ENCODE results near the gene NSRP1. TPM values are rescaled to one million over a fixed set of nuclear protein-coding genes. Genes with fewer than 3 reads are reported as not detected.

Gene NSRP1
- total and polyA plus RNA-seq, 2 of the 8 experiments (the other 6 are each of a cell fraction or from before 2014, with no cell fraction given), result 6.1 to 22.4 TPM

- H3K4me1 ChIP-seq (replicated peaks in 1 of 4; ENCODE audit: control insufficient read depth in 3 of 4, insufficient read depth in 4 of 4, low read length in 3 of 4), result no peaks in the 10 kb centered on the region
- no peak overlapping the region for H4K91ac ChIP-seq (replicated peaks; ENCODE audit: insufficient read length, low read length)
- CTCF ChIA-PET (ENCODE audit: partially characterized antibody), result interaction anchor here (0.7 to 2.0 kb wide), 2 partner anchors 39 to 660 kb away, joined by 3 to 8 read pairs; partner anchors contain the start of gene CRLF3
- H3K18ac ChIP-seq (ENCODE audit: extremely low read depth, low read length), result no peak overlapping the region
- POLR2A ChIA-PET (ENCODE audit: partially characterized antibody), result interaction anchor here (0.9 kb wide), 1 partner anchor 13 kb away, joined by 6 read pairs; no protein-coding TSS in a partner anchor
- H3K27me3 ChIP-seq (replicated peaks in 1 of 4; ENCODE audit: control insufficient read depth in 3 of 4, extremely low read depth in 1 of 4, insufficient read depth in 3 of 4, low read length in 3 of 4), result no peaks in the 10 kb centered on the region
- H4K5ac ChIP-seq (ENCODE audit: insufficient read length, low read depth, low read length), result no peak overlapping the region
- no peak overlapping the region for H3K4me3 ChIP-seq (ENCODE audit: extremely low read depth in 1 of 4, insufficient read depth in 2 of 4, low read depth in 3 of 4, low read length in 4 of 4)
- H3K9me3 ChIP-seq (ENCODE audit: insufficient read depth in 2 of 2, low read depth in 1 of 2, low read length in 1 of 2), result no peaks in the 10 kb centered on the region
- H2BK5ac ChIP-seq (ENCODE audit: low read depth, low read length), result no peak overlapping the region
- H3K56ac ChIP-seq (replicated peaks; ENCODE audit: insufficient read length, low read depth, low read length), result no peak overlapping the region
- no peak overlapping the region for H3K9ac ChIP-seq (replicated peaks in 1 of 4; ENCODE audit: extremely low read depth in 1 of 4, low read depth in 3 of 4, low read length in 3 of 4)
- no peak for DNase-seq (ENCODE audit: low read depth in 1 of 2, low spot score in 2 of 2)
- H2BK15ac ChIP-seq (ENCODE audit: low read length), result no peak overlapping the region
- no peak for TF ChIP-seq RNF2 (IDR thresholded peaks at IDR 0.05; ENCODE audit: borderline replicate concordance, low read depth, low read length, missing control alignments, poor library complexity, severe bottlenecking)
- TF ChIP-seq SP4 (IDR thresholded peaks at IDR 0.05; ENCODE audit: low read length), result no peak
- no peak for TF ChIP-seq ATF2 (IDR thresholded peaks at IDR 0.05; ENCODE audit: low read length)
- no peak for TF ChIP-seq JUND (IDR thresholded peaks at IDR 0.05; ENCODE audit: low read length)
- TF ChIP-seq E2F6 (IDR thresholded peaks at IDR 0.05), result no peak
- TF ChIP-seq SP1 (IDR thresholded peaks at IDR 0.05; ENCODE audit: low read depth, low read length), result no peak
- no peak overlapping the region for H4K8ac ChIP-seq (ENCODE audit: extremely low read depth, insufficient read depth, low read length)
- H3K4me2 ChIP-seq (ENCODE audit: insufficient read depth in 1 of 2, low read depth in 2 of 2, low read length in 2 of 2), result no peak overlapping the region
- no peak overlapping the region for H2AFZ ChIP-seq (ENCODE audit: low read length)
- no peak overlapping the region for H2BK20ac ChIP-seq (ENCODE audit: low read length)
- no peak overlapping the region for H3K14ac ChIP-seq (ENCODE audit: insufficient read length)
- H3K79me1 ChIP-seq (ENCODE audit: low read depth, low read length), result no peaks in the 10 kb centered on the region
- FAIRE-seq, result no peak
- no peaks in the 10 kb centered on the region for H4K20me1 ChIP-seq (replicated peaks in 1 of 2; ENCODE audit: control insufficient read depth in 1 of 2, insufficient read depth in 2 of 2, low read length in 2 of 2)
- H2BK120ac ChIP-seq (replicated peaks; ENCODE audit: low read depth, low read length), result no peak overlapping the region
- H3K79me2 ChIP-seq (ENCODE audit: control insufficient read depth in 1 of 2, insufficient read depth in 2 of 2, low read length in 2 of 2), result peaks cover 0 to 24% of the 10 kb centered on the region in 2 experiments; a peak in 2 of 4 replicates
- WGBS, 2 experiments (ENCODE audit: extremely low coverage in 1 of 2, insufficient coverage in 1 of 2, insufficient read length in 1 of 2, insufficient replicate concordance in 2 of 2, low coverage in 1 of 2, low lambda C conversion rate in 2 of 2, missing lambda C conversion rate in 1 of 2), result 95% methylated on average over 4 of the region's 4 CpGs; no CpG with 5 or more reads in 1 of the 2 experiments
- H2BK12ac ChIP-seq (ENCODE audit: low read depth, low read length), result no peak overlapping the region
- peaks cover 0 to 7% (median 1%) of the 10 kb centered on the region in 4 experiments; a peak in 2 of 8 replicates for H3K36me3 ChIP-seq (ENCODE audit: control insufficient read depth in 2 of 4, insufficient read depth in 4 of 4, low read length in 3 of 4)
- H3K4ac ChIP-seq (replicated peaks; ENCODE audit: insufficient read length, low read depth, low read length), result no peak overlapping the region
- H2AK5ac ChIP-seq (ENCODE audit: low read depth, low read length), result no peak overlapping the region
- no peaks in the 10 kb centered on the region for H3K23me2 ChIP-seq (ENCODE audit: low read depth, low read length)
- no peak overlapping the region for H3K27ac ChIP-seq (ENCODE audit: low read depth, low read length)
- no peak overlapping the region for H3K23ac ChIP-seq (ENCODE audit: insufficient read length)
Measured at GRCh38 chr17:30164531-30164930, 47.9 kb downstream of the NSRP1 start.
